NCI-H2029 treated with DMSO at 0.1 percent for 48 hours (cell line): ENCODE data around the gene NDUFAF3.

Experiments
- DNase-seq: peaks from one replicate; lab custom pipeline; 2025; lab: John Stamatoyannopoulos, UW

The NDUFAF3 gene, protein sequence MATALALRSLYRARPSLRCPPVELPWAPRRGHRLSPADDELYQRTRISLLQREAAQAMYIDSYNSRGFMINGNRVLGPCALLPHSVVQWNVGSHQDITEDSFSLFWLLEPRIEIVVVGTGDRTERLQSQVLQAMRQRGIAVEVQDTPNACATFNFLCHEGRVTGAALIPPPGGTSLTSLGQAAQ

DNA sequence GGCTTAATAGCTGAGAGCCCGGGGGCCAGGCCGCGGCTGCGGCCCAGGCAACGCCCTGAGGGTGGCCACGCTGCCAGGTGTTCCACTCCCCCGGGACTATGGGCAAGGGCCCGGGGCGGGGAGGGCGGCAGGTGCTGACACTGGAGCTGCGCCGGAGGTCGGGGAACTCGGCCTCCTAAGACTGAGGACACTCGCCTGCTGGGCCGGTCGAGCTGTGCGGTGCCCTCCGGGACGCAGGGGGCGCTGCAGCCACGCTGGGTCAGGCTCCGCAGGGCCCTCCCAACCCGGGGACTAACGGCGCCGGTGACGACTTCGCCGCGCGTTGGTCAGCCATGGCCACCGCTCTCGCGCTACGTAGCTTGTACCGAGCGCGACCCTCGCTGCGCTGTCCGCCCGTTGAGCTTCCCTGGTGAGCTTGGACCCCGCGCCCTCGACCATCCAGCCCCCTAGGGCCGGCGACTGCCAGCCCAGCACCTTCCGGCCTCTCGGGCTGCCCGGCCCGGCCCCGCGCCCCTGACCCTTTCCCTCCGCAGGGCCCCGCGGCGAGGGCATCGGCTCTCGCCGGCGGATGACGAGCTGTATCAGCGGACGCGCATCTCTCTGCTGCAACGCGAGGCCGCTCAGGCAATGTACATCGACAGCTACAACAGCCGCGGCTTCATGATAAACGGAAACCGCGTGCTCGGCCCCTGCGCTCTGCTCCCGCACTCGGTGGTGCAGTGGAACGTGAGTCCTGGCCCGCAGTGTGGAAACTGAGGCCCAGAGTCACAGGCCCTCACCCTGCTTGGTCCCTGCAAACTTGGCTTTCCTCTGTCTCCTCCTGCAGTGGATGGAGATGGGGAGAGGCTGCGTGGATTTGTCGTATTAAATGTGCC, at the start of gene NDUFAF3:
Gene NDUFAF3 (plus strand): TSS at position 309 of the 875 bp plus-strand sequence. CDS start 24 bp downstream, at position 333.
- DNase-seq = peak; percentile 66

DNA sequence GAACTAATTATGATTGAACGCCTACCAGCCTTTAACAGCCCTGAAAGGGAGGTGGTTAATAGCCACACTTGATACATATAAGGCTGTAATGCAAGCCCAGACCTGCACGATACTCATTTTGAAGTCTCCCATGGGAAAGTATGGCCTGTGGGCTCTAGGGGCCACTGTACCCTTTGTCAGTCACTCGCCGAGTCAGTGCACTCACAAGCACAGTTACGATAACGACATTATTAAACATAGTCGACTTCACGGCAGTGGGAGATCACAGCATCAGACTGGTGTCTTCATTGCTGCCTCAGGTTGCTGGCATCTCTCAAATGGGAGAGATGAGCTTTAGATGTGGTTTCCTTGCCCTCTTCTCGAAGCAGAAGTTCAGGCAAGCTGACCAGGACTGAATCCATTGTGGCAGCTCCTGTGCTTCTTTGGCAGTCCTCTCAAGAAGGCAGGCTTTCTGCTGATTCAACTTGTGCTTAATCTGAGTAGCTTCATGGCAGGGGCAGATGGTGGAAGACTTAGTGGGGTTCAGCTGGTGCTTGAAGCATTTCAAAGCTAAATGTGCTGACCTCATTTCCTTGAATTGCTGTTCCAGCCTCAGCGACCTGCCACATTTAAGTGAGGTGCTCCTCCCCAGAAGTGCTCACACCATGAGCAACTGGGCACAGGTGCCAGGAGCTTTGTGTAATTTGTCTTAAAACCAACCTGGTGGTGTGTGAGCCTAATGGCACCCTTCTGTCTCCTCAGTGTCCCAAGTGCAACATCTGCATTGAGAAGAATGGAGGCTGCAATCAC, 47.7 kb upstream of the NDUFAF3 start:
- no peak for DNase-seq

DNA sequence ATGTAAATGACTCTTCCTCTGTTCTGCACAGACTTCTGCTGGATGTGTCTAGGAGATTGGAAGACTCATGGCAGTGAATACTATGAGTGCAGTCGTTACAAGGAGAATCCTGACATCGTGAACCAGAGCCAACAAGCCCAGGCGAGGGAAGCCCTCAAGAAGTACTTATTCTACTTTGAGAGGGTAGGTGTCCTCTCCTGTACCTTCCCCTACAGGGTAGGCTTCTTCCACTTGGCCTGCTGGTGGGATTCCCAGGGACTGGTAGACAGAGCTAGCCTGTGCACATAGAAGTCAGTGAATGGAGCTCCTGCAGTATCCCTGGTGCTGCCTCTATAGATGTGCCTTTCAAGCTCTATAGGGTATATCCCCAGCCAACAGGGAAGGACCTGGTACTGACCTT, 42.5 kb upstream of the NDUFAF3 start:
- no peak for DNase-seq

DNA sequence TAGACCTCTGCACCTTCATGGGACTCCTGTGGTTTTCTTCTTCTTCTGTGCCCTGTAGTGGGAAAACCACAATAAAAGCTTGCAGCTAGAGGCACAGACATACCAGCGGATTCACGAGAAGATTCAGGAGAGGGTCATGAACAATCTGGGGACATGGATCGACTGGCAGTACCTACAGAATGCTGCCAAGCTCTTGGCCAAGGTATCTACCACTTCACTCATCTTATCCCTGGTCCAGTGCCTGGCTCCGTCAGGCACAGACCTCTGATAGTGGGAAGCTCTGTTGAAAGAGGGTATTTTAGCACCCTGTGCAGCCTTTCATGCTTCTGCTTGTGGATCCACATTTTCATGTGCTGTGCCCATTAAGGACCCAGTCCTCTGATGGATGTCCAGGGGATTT, 41.6 kb upstream of the NDUFAF3 start:
- DNase-seq = no peak

DNA sequence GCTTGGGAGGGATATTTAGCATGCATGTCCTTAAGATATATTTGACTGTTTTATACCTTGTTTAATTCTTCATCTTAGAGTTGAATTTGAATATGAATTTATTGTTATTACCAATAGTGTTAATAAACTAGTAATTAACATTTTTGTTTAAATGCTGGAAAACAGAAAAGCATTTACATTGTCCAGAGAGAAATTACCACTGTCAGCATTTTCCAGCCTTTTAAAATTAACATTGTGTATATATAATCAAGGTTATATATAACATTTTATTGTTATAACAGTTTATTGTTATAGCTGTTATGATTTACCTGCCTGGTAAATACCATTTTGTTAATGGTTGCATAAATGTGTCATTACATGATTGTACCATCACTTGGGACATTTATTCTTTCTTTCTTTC, 39.9 kb upstream of the NDUFAF3 start:
- no peak for DNase-seq

DNA sequence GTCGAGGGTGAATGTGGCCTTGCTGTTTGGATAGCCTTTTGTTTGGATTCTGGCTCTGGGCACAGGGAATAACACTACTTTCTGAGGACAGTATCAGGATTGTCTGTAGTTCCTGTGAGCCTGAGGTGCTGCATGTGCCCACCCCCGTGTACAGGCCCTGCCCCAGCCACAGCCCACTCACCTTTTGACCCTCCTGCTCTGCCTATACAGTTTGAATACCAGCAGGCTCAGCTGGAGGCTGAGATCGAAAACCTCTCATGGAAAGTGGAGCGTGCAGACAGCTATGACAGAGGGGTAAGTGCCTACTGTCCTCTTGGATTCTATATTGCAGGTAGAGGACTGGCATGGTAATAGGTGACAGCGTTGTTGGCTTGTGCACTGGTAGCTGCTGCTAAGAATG, 39.2 kb upstream of the NDUFAF3 start:
- DNase-seq = no peak

DNA sequence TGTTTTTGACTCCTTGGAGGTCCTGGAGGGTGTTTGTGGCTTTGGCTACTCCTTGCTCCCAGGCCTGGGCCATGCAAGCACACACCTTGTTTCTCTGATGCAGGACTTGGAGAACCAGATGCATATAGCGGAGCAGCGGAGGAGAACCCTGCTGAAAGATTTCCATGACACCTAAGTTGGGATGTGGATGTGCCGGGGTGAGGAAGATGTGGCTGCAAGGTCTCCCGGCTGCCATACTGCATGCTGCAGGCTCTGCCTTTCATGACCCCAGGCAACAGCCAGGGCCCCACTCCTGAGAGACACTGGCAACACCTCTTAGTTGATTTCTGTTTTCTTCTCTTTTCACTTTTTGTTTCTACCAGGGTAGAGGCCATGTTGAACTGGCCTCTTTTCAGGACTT, 38.8 kb upstream of the NDUFAF3 start:
- no peak for DNase-seq

DNA sequence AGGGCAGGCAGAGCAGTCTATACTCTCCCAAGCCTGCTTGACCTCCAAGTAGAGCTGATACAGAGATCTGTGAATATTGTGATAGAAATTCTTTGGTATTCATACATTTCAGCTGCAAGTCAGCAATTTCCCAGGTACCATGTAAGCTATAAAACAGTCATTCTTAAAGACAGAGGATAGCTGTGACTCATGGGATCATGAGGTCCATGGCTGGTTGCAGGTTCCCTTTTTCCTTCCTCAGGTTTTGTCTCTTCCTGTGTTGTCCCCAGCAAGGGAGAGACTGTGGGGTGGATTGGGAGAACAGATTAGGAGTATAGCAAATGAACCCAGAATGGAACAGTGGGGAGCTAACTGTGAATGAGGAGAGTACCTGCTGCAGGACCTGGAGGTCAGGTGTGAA, 37.3 kb upstream of the NDUFAF3 start:
- no peak for DNase-seq

DNA sequence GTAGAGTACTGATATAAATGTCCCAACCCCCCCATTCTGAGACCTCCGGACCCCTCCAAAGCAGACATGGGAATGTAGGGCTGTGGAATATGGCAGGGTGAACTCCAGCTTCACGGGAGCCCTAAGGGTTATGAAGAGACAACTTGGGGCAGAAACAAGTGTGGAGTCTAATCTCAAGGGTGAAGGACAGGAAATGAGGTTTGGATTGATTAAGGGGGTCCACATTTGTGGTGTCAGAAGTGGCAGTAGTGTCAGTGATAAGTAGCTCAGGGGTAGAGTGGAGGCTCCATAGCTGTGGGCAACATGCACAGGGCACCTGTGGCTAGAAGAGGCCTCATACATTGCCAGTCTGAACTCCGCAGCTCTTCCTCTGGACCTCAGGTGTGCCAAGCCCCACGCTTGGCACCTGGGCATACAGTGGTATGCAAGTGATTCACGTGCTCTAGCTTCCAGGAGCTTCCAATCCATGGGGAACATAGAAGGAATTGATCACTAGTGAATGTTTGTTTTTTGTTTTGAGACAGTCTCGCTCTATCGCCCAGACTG, 36.0 kb upstream of the NDUFAF3 start:
- no peak for DNase-seq

DNA sequence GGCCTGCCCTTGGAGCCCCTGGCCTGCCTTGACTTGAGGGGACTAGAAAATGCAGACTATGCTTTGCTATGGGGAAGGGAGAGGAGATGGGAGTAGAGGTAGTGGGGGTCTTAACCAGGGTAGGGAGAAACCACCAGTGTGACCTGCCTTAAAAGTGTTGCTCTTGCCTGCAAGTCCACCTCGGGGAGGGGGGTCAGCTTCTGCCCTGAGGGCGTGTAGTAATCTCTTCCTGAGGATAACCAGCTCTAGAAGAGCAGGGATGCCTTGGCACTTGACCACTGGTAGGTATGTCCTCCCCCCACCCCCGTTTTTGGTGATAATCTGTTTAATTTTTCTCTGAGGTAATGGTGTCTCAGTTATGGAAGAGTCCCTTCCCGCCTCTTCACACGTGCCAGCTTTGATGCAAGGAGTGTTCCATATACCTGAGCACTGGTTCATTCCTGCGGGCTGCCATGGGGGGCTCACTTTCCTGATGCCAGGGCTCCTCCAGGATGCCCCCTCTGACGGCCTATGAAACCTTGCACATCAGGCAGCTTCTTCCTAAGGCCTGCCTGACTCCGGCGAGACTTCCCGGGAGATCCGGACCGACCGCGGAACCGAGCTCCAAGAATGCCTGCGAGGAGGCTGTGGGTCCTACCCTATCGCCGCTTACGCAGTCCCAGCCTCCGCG, 32.7 kb upstream of the NDUFAF3 start:
- no peak for DNase-seq

DNA sequence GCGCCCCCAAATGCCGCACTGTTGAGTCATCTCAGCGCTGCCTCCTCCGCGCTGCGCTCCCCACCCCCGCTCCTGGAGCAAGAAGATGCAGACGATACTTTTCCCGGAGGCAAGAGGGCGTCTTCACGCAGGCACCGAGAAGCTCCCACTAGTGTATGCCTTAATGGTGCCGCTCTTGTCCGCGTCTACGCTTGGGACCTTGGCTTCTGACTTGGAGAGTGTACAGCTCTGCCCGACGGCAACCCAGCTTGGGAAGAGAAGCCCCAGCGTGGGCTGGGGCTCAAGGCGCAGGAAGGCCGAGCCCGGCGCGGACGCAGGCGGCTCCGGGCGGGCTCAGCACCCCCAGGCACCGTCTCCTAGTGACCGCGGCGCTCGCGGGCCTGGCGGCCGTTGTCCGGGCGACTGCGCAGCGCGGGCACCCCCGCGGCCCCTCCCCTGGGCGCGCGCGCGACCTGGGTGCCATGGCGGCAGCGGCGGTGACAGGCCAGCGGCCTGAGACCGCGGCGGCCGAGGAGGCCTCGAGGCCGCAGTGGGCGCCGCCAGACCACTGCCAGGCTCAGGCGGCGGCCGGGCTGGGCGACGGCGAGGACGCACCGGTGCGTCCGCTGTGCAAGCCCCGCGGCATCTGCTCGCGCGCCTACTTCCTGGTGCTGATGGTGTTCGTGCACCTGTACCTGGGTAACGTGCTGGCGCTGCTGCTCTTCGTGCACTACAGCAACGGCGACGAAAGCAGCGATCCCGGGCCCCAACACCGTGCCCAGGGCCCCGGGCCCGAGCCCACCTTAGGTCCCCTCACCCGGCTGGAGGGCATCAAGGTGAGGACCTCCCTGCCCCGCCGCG, 31.9 kb upstream of the NDUFAF3 start, which contains the start of gene P4HTM:
Gene P4HTM (plus strand): TSS at position 446 of the 840 bp plus-strand sequence. CDS start 16 bp downstream, at position 462.
- no peak for DNase-seq

DNA sequence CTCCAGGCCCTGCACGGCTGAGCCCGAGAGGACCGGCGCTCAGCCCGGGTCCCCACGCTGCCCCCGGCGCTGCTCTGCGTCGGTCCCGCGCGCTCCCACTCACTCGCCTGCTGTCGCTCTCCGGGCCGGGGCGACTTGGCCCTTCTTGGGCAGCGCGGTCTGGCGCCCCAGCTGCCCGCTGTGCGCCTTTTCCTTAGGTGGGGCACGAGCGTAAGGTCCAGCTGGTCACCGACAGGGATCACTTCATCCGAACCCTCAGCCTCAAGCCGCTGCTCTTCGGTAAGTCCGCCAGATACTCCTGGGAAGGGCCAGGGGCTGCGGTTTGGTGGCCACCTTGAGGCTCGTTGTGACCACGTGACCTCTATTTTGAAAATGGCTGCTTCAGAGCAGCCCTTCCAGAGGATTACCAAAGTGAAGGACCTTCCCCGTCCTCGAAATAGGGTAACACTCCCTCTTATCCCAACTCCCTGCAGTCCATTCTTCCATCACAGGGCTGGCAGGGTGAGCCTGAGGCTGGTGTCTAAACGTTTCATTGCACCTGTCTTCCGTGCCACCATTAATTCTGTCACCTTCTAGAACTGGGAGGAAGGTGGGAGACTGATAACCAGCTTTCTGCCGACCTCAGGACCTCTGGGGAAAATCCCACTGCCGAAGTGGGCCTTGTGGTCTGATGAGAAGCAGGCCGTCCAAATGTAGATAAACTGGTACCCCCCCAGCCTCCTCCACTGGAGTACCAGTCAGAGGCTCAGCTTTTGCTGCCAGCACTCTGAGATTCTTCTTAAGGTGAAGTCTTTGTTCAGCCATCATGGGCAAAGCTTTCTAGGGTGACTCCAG, 31.1 kb upstream of the NDUFAF3 start:
- no peak for DNase-seq

DNA sequence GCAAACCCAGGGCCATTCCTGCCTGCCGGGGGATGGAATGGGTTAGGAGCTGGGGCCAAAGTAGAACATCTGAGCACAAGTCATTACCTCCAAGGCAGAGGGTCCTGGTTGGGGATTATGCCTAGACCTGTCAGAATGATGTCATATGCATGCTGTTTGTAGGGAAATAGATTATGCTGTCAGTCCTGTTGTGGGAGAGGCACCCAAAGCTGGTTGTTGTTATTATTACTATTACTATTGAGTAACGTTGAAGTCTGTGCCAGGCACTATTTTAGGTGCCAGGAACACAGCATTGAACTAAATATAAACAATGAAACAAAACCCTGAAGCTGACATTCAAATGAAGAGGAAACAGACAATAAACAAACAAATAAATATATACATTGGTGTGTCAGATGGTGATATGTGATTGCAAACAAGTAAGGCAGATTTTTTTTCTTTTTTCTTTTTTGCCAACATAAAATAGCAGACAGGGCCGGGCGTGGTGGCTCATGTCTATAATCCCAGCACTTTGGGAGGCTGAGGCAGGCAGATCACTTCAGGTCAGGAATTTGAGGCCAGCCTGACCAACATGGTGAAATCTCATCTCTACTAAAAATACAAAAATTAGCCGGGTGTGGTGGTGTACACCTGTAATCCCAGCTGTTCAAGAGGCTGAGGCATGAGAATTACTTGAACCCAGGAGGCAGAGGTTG, 29.9 kb upstream of the NDUFAF3 start:
- DNase-seq = no peak

DNA sequence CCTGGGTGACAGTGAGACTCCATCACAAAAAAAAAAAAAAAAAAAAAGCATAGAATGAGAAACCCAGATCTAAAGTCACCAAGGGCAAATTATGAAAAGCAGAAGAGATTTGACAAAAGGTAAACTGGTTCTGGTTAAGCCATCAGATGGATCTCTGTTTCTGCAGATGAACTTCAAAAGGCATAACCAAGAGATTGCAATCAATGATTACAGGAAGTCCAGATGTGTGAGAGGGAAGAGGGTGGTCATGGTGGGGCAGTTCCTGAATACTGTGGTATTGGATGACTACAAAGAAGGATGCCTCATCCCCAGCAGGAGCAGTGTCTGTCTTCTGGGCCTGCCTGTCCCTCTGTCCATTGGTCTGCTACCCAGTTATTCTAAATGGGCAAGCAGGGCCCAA, 28.1 kb upstream of the NDUFAF3 start:
- DNase-seq = no peak

DNA sequence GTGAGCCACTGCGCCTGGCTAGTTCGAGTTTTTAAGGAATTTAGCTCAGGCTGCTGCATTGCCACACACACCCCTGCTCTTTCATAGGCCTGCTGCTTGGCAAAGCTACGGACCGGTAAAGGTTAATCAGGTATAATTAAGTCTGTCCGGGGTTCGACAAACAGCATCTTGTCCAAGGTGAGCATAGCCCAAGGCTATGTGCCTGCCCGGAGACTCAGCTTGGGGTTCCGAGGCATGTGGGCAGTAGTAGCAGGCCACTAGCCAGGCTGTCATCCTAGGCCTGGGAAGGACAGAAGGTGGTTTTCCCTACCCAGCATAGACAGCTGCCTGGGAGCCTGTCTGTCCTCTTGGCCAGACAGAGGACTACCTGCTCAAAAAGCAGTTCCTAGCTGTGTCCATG, 25.3 kb upstream of the NDUFAF3 start:
- no peak for DNase-seq

DNA sequence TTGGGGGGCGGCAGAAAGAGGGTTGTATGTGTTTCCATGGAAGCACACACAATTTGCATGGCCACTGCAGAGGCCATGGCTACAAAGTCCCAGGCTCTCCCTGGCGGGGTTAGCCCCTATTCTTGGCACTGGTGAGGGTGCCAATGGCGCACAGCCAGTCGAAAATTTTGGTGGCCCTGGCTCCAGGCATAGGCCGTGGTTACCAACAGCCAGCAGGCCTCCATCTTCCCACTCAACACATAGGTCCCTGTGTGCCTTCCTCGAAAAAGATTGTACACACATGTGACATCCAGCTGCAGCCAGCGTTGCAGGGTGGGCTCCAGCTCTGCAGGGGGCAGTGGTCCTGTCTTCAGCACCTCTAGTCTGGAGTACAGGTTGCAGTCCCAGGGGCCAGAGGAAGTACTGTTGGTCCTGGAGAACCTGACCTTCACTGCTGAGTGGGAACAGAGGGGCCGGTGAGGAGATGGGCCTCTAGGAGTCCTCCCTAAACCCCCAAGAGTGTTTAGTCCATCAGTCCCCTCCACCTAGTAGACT, 24.8 kb upstream of the NDUFAF3 start:
- DNase-seq = no peak

DNA sequence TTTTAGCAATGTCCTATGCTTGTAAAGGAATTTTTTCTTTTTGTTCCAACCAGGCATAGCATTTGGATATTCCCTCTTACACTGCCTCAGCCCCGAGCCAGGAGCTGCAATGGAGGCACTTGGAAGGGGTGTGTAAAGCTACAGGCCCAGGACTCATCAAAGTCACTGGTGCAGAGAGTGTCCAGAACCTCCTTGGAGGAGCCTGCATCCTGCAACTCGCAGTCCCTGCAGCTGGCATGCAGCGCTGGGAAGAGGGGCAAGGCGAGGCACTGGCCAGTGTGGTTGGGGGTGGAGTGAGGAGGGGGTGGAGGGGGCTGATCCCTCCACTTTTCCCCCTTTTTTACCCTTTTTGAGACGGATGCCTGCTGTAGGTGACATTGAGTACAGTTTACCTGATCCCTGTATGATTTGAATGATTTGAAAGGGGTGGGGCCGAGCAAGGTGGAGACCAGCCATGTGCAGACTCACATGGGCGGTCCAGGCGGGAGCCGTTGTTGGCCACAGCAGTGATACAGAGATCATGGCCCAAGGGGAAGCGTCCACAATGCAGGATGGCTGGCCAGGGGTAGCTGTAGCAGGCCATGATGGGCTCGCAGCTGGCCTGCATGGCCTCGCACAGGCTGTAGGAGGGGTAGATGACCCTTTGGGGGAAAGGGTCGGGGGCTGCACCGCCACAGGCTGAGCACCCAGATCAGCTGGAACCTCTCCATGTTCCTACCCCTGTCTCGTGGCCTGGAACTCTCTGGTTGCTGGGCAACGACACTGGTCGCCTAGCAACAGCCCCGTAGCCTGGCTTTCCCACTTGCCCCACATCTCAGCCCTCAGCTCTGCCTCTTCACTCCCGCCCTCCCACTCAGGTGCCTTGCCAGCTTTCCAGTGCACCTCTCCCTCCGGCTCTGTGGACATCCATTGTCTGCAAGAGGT, 23.9 kb upstream of the NDUFAF3 start:
- peak; percentile 43 for DNase-seq
